HL-60 (cell line): Measurements from ENCODE around the gene TMEM52.

ENCODE experiments used
- CTCF ChIP-seq: IDR thresholded peaks from one replicate; pipeline ENCODE4 v1.5.1; 2011; ENCODE audit warnings: low read length, control low read depth, inconsistent platforms; ENCODE audit not compliant: insufficient read depth
- POLR2AphosphoS5 ChIP-seq: IDR thresholded peaks from 2 replicates; pipeline ENCODE4 v1.6.1; 2012; ENCODE audit warnings: low read depth

GRCh38 chr1:1963570-1963969 is 44.5 kb upstream of the TMEM52 start:
- no peak for TF ChIP-seq POLR2AphosphoS5
- TF ChIP-seq CTCF = no peak
